HG03097 (cell line): ENCODE data around the gene MAGI2.

Source experiments
- ATAC-seq: cut with Tn5 transposase; IDR thresholded peaks from one replicate; pipeline ENCODE4 v1.9.1; 2021; ENCODE audit not compliant: unreplicated experiment, low FRiP score

MAGI2 gene

DNA sequence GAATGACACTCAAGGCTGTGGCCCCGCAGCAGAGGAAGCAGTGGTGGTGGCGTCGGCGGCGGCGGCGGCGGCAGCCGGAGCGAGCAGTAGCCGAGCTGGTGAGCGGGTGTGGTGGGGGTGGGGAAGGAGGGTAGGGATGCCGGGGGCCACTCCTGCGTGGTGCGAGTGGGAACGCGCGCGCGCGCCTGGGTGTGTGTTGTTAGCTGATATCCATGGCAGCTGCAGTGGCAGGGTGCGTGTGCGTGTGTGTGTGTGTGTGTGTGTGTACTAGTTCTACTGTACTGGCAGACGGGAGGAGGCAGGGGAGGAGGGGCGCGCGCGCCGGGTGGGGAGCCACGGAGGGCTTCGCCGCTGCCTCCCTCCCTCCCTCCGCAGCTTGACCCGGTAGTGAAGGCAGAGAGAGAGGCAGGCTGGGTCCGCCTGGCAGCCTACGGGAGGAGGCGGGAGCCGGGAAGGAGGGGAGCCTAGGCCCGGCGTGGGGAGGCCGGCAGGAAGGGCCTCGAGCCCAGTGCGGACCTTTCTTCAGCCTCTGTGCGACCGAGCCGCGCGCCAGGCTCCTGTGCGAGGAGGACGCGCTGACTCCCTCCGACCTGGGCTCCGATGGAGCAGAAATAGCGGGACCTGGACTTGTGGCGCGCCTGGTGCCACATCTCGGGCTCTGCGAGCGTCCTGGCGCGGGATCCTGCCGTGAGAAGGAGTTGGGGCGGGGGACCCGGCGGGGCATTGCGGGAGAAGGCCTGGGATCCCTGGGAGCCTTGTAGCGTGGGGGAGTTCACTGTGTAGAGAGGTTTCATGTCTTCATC, at the start of gene MAGI2:
Gene MAGI2, minus strand, starts transcription at position 110 of the 803 bp plus-strand sequence. CDS start 347 bp downstream, outside the sequence.
- no peak for ATAC-seq

DNA sequence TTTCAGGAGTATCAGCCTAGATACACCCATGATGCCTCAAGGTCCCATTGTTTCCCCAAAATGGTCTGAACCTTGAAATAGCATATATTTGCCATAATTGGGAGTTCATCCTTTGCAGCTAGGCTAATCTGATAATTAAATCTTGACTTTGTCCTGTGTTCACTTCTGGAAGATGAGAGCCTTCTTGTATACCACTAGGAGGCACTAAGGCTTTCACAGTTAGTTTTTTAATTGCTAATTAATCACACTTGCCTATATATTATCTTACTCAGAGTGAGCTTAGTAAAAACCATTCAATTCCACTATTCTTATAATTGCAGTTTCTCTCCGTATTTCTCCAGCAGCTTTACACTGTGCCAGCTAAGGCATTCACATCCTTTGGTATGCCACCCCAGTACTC, 48.7 kb upstream of the MAGI2 start:
- ATAC-seq, result no peak

DNA sequence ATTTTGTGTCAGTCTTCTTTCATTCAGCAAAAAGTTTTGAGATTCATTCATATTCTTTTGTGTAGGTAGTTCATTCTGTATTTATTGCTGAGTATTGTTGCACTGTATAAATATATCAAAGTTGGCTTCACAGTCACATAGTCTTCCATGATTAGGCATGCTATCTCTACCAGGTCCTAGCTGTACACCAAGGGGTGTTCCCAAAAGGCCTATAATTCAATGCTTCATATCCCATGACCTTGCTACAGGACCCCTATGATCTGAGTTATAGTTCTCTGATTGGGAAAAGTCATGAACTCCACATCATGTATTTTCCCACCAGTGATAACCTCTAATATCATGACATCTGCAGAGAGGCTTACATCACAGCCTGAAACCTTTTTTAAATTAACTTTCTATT, 47.3 kb upstream of the MAGI2 start:
- ATAC-seq, result no peak

DNA sequence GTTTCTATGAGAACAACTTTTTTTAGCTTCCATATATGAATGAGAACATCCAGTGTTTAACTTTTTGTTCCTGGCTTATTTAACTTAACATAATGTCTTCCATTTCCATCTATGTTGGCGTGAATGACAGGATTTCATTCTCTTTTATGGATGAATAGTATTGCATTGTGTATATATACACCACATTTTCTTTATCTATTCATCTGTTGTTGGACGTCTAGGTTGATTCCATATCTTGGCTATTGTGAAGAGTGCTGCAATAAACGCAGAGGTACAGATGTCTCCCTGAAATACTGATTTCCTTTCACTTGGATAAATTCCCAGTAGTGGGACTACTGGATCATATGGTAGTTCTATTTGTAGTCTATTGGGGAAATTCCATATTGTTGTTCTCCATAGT, 44.3 kb upstream of the MAGI2 start:
- ATAC-seq, result no peak

DNA sequence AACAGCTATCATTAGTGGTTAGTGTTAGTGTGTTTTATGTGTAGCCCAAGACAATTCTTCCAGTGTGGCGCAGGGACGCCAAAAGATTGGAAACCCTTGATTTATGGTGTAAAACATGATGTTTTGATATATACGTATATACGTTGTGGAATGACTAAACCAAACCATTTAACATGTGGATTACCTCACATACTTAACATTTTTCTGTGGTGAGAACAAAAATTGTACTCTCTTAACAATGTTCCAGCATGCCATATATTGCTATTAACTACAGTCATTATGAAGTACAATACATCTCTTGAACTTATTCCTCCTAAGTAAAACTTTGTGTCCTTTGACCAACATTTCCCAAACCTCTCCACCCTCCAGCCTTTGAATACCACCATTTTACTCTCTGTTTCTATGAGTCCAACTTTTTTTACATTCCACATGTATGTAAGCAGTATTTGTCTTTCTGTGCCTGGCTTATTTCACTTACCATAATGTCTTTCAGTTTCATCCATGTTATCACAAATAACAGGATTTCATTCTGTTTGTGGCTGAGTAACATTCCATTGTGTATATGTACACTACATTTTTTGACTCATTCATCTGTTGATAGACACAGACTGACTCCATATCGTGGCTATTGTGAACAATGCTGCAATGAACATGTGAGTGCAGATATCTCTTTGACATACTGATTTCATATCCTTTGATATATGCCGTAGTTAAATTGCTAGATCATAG, 42.2 kb upstream of the MAGI2 start:
- ATAC-seq, result no peak

DNA sequence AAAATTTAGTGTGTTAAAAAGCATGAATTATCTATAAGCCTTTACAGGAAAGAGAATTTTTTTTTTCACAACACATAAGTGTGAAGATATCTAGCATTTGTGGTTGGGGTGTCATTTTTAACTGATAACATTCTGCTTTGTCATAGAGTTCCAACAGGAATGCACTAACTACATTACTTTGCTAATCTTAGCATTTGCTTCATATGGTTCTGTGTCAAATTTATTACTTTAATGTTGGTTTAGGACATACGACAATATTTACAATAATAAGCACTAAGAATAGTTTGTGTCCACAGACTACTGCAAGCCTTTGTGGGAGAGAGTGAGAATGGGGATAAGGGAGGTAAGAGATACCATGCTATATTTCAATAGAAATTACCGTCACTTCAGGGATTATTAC, 40.6 kb upstream of the MAGI2 start:
- ATAC-seq, result no peak

DNA sequence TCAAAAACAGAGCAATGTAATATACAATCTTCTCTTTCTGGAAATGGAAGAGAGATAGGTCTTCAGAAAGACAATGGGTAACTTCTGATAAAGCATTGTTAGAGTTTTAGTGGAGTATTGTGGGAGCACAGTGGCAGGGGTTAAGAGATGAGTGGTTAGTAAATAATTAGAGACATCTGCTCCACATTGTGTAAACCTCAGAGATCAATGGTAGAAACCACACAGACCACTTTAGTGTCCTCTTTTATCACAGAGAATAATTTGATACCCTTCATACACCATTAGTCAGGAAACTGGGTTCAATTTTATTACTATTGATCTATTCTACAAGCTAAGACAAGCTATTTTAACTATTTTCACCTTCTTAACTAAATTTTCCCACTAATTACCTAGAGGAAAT, 35.9 kb upstream of the MAGI2 start:
- no peak for ATAC-seq

DNA sequence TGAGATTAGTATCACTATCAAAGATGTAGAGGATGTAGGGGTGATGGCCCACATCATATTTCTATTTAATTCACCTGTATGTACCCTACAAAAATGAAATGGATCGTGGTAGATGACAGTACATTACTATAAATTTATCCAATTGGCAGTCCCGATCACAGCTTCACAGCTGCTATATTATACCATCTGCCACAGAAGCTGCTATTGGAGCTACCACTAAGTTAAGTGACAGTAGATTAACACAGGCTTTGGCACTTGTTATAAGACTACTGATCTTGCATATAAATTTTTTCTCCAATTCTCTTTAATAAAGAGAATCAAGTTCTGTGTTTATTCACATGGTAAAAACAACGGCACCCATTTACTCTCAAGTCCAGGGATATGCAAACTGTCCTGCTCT, 24.9 kb upstream of the MAGI2 start:
- ATAC-seq, result no peak

DNA sequence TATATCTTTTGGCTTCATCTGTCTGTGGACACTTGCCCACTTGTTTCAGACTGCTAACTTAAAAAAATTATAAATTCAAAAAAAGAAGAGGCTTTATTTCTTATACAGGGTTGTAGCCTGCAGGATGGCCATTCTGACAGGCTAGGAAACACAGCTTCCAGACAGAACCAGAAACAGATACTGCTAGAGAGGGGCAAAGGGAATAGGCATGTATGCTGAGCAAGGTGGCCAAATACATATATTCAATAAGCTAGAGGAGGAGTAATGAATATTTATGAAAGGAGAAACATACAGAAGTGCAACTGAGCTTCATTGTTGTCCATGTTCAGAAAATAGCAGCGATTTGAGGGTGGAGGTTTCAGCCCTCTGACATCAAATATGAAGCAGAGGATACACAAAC, 22.0 kb upstream of the MAGI2 start:
- ATAC-seq, result no peak

DNA sequence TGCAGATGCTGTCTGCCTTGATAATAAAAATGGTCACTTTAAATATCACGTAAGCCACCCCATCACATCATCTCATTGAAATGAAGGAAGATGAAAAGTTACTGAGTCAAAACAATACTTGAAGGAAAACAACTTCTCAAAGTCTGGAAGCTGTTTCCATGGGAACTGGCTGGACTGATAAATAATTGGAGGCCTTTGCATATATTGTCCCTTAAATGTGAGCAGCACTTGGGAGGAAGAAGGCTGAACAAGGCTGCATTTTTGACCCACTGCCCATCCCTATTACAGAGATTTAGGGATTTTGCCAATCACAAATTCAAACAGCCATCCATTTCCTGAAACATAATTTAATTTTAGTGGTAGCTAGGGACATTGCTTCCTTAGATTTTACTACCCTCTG, 18.2 kb upstream of the MAGI2 start:
- ATAC-seq, result no peak

DNA sequence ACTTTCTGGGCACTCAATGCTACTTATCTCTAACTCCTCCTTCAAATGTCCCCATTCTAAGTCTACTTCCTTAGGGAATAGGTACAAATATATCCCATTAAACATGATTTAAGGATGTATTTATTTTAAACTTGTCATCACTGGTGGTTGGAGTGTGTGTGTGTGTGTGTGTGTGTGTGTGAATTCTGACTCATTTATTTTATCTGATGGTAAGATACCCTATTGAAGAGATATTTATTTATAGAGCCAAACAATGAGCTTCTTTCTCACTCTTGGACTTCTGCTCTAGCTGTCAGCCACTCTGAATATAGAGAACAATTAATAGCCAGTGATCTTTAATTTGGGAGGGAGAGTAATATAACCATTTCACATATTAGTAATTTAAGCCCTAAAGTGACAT, 17.8 kb upstream of the MAGI2 start:
- no peak for ATAC-seq

DNA sequence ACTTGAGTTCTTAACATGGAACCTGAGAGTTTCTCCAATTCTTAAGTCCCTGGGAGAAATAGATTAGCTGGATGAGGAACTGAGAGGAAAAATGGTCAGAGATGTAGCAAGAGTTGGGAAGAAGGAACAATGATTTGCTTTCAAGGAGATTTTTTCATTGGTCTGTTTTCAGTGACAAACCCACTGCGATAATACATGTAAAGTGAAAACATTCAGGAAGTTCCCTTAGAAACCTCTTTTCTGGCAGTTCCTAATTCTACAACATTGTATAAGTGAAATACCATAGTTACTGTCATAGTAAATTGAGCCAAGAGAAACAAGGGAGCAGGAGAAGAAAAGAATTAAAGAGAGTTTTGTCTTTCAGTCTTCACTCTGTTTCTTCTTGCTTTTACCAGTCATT, 12.1 kb upstream of the MAGI2 start:
- no peak for ATAC-seq

DNA sequence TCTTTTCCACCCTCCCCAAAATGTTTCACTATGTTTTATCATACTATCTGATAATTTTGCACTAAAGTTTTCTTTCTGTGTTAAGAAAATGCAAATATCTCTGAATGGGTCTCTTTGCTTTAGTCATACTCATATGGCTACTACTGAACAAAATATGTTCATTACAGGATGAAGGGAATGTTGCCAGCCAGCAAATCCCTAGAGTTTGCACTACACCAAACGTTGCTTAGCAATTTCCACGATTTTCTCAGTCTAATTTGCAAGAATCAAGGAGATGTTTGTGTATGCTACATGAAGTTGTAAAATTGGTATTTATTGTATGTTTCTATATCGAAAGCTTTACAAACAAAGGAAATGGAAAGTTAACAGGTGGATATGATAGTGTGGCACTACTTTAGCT, 10.6 kb upstream of the MAGI2 start:
- no peak for ATAC-seq

DNA sequence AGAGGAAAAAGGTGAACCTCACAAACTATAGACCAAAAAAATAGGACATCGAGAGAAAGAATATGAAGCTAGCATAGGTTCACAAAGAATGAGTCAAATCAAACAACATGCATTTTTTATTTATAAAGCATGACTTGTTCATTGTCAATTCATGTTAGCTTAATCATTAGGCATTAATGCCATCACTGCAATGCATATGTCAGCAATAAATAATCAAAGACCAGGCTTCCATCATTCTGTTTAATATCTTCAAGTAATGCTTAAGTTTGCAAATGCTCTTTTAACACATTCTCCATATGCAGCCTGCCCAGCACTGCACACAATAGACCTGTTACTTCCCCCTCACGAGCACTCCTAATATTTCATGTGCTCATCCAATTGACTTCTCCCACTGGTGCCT, 8.9 kb upstream of the MAGI2 start:
- ATAC-seq, result no peak

DNA sequence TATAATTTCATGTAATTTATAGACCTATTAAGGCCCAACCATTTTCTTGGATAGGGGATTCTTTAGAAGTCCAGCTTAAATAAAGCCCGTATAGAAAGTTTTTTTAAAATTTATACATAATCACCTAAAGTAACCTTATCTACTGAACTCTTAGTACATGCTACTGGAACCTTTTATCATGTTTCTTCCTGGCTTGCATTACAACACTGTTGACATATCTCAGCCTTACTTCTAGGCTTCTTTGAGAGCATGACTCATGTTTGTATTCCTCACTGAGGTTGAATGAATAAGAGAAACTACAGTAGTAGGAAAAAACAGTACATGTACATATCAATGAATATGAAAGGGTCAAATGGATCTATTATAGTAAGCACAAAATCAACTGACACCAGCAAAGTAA, 8.2 kb upstream of the MAGI2 start:
- ATAC-seq, result no peak

DNA sequence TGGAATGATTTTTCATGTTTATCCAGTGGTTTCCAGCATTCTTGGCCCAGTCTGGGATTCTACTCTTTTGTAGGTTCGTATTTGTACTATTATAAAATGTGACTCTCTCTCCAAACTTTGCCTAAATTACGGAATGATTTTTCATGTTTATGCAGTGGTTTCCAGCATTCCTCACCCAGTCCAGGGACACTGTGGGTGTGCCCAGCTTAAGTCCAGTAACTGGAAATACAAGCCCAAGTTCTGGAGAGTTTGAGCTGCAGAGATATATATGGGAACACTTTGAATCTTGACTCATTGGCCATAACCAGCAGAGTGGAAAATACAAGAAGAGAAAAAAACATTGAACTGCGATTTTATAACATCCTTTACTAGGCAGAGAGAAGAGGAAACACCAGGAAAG, 5.9 kb upstream of the MAGI2 start:
- ATAC-seq, result no peak

DNA sequence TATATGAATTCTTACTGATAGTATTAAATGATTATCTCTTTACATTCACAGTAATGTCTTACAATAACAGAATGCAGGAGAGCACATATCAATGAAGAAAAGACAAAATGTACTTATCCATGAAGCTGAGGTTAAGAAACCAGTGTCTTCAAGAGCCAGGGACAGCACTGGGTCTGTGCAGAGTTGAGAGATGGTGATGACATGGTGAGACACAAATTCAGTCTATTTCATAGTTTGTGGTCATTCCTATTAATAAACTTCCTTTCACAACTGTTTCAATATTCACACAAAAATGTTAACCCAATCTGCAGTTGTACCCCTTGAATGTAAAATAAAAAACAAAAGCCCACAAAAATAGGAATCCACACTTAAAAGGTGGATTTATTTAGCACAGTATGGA, 5.3 kb upstream of the MAGI2 start:
- ATAC-seq, result no peak

DNA sequence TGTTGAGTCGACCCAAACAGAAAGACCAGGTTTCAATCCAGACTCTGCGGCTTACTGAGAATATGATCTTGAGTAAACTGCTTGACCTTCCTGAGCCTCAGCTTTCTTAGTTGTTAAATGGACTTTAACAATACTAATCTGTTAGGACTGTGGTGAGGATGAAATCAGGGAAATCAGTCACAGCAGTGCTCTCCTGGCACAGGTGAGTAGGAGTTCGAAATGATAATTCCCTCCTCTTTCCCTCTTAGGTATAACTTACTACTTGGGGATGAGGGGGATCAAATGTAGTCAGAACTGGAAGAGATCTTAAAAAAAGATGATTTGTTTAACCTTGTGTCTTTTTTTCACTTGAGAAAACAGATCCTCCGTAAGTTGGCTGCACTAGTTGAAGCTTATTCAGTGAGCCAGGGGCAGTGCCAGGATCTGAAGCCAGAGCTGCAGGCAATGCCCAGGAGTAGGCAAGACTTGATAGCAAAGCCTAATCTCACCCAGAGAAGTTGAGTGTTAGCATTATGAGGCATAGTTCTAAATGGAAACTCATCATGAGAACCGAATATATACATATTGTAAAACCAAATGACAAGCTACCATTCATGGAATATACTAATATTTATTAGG, 1.8 kb upstream of the MAGI2 start:
- ATAC-seq, result no peak

DNA sequence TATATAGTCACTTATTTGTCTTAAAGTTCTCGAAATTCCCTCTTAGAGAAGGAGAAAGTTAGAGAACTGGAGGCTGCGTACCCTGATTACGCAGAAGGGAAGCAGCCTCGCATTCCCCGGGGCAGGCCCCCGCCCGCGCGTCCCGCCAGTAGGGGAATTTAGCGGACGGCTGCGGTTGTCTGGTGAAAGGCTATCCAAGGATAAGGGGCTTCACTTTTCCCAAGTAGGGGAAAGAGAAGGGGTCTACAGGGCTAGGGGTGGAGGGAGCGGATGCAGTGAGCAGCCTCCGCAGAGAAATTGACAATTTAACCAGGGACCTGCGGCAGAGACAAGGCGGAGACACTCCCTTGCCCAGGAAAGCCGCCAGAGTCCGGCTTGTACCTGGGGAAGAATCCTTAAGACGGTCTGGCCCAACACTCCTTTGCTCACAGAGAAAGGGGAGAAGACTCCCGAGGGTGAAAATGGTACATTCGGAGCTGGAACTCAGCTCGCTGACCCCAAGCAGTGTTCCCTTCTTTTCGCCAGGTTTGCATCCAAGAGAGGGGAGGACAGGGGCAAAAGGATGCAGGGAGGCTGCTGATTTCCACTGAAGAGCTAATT, 994 bp upstream of the MAGI2 start:
- no peak for ATAC-seq

DNA sequence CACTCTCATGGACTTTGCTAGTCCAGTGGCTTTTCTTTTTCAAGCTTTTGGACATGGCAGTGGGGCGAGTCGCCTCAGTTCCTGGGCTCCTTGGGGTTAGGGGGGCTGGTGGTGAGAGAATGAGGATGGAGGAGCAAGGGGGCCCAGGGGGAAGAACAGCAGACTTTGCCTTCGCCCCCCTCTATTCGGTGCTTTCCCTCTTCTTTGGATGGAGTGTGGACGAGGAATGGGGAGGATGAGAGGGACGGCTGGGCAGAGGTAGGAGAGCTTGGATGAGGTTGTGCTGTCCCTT, 255 bp downstream of the MAGI2 start:
- no peak for ATAC-seq

DNA sequence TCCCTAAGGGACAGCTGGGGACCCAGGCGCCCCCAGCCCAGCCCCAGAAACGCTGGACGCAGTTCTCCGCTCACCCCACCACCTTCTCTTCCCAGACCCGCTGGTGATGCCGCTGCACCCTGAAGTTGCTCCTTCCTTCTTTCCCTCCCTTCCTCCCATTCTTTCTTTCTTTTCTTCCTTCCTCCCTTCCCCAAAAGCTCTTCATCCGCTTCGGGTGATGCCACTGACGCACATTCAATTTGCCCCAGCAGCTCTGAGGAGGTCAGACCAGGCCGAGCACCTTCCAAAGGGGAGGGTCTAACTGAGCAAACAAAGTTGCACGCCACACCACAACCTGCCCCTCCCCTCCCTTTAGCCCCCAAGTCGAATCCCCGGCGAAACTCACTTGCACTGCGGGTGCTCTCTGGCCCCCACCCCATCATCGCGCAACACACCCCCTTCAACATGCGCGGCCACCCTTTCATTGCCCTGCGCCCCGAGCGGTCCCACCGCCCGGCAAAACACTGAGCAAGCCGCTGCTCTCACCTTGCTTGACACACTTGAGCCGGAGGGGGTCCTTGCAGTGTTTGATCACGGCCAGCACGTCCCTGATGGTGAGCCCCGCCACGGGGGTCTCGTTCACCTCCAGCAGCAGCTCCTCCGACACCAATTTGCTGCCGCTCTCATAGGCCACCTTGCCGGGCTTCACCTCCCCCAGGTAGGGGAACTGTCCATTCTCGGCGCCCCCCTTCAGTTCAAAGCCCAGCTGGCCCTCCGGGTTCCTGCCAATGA, 787 bp downstream of the MAGI2 start:
- ATAC-seq, result no peak
